GM13976 (cell line): ENCODE results near the gene OR52E1.

Source experiments
- DNase-seq: peaks from one replicate; pipeline ENCODE4 v3.0.0; 2012; ENCODE audit warnings: low spot score
- CTCF ChIP-seq: IDR thresholded peaks from 2 replicates; pipeline ENCODE4 v1.5.1; 2012; ENCODE audit warnings: borderline replicate concordance, mild to moderate bottlenecking; ENCODE audit not compliant: insufficient read depth; ENCODE audit errors: extremely low read depth, missing control alignments, control extremely low read depth
- in situ Hi-C: fragments of 300-500 bp; cut with MboI; formaldehyde crosslinking; loops from one replicate; pipeline ENCODE4 v1.12.0; 2022; ENCODE audit warnings: low sequenced_read_pairs, mixed read lengths, inconsistent platforms; ENCODE audit not compliant: unreplicated experiment

The OR52E1 gene

GRCh38 chr11:5069272-5069671 is at the start of gene OR52E1:
Gene OR52E1 (plus strand): TSS chr11:5069572.
- in situ Hi-C loops, result no loop called here
- TF ChIP-seq CTCF, result no peak
- DNase-seq, result no peak

GRCh38 chr11:5021996-5022395 is 47.4 kb upstream of the OR52E1 start:
- no peak for DNase-seq
- in situ Hi-C loops, result no loop called here
- TF ChIP-seq CTCF, result no peak

- in situ Hi-C loops, result no loop called here
- no peak for DNase-seq
- no peak for TF ChIP-seq CTCF
These were observed 32.7 kb upstream of the OR52E1 start for GRCh38 chr11:5036669-5037068.

- in situ Hi-C loops, result no loop called here
- DNase-seq, result no peak
- TF ChIP-seq CTCF, result no peak
These were observed 31.4 kb upstream of the OR52E1 start for GRCh38 chr11:5037926-5038325.

GRCh38 chr11:5038341-5038740 is 31.0 kb upstream of the OR52E1 start:
- no peak for DNase-seq
- in situ Hi-C loops, result no loop called here
- no peak for TF ChIP-seq CTCF

GRCh38 chr11:5040876-5041275 is 28.5 kb upstream of the OR52E1 start:
- TF ChIP-seq CTCF, result no peak
- DNase-seq, result no peak
- in situ Hi-C loops, result no loop called here

- in situ Hi-C loops, result no loop called here
- DNase-seq, result no peak
- no peak for TF ChIP-seq CTCF
These were observed 27.3 kb upstream of the OR52E1 start for GRCh38 chr11:5042091-5042490.
